Body of pancreas (tissue), 4 donors: ENCODE data around the gene TMTC2.

ENCODE experiments used
- POLR2A ChIP-seq, 3 donors: fragments of 450-650 bp; IDR thresholded peaks; one replicate each; pipeline ENCODE4 v1.6.1; 2016; ENCODE audit warnings: antibody characterized with exemption in 3 of 3, mild to moderate bottlenecking in 2 of 3
- TF ChIP-seq, protein P1 (sequence below), 7 experiments: fragments of 450-650 bp in 4 of 7; fragments of 200-600 bp in 3 of 7; sonication (generic) in 3 of 7; IDR thresholded peaks; one replicate each; pipeline ENCODE4 v1.5.1; 2016 to 2019; ENCODE audit warnings: antibody characterized with exemption in 7 of 7

DNA sequence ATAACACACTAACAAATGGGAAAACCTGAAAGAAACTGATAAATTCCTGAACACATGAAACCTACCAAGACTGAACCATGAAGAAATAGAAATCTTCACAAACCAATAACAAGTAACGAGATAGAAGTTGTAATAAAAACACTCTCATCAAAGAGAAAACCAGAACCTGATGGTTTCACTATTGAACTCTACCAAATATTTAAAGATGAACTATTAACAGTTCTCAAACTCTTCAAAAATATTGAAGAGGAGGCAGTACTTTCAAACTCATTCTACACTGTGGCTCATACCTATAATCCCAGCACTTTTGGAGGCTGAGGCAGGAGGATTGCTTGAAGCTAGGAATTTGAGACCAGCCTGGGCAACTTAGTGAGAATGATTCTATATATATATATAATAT lies 48.4 kb upstream of the TMTC2 start:
- TF ChIP-seq, protein P1, sequence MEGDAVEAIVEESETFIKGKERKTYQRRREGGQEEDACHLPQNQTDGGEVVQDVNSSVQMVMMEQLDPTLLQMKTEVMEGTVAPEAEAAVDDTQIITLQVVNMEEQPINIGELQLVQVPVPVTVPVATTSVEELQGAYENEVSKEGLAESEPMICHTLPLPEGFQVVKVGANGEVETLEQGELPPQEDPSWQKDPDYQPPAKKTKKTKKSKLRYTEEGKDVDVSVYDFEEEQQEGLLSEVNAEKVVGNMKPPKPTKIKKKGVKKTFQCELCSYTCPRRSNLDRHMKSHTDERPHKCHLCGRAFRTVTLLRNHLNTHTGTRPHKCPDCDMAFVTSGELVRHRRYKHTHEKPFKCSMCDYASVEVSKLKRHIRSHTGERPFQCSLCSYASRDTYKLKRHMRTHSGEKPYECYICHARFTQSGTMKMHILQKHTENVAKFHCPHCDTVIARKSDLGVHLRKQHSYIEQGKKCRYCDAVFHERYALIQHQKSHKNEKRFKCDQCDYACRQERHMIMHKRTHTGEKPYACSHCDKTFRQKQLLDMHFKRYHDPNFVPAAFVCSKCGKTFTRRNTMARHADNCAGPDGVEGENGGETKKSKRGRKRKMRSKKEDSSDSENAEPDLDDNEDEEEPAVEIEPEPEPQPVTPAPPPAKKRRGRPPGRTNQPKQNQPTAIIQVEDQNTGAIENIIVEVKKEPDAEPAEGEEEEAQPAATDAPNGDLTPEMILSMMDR (IDR thresholded peaks at IDR 0.05): no peak
- no peak for TF ChIP-seq POLR2A (IDR thresholded peaks at IDR 0.05)
